H1 (cell line): ENCODE results near the gene AFF1. TPM values are rescaled to one million over a fixed set of nuclear protein-coding genes. Genes with fewer than 3 reads are reported as not detected.

Experiments used
- CTCF ChIA-PET: fragments of 300-600 bp; sonication (Branson Sonifier 250); formaldehyde crosslinking; loops from one replicate; lab custom pipeline; 2021; ENCODE audit not compliant: partially characterized antibody; lab: Charles Lee
- POLR2A ChIA-PET: fragments of 300-600 bp; sonication (Branson Sonifier 250); formaldehyde crosslinking; loops from one replicate; lab custom pipeline; 2021; ENCODE audit warnings: inconsistent platforms; ENCODE audit not compliant: partially characterized antibody; lab: Charles Lee
- DNase-seq, 2 experiments: peaks; one replicate each; pipeline versions ENCODE4 v3.0.0 to v3.0.0-alpha.2; 2010 to 2022; ENCODE audit warnings: low spot score in 2 of 2, low read depth in 1 of 2, mixed read lengths in 1 of 2
- FAIRE-seq: peaks from 2 replicates; lab custom pipeline; 2011; peaks lifted over from hg19 to GRCh38; lab: Jason Lieb, UNC
- H2AFZ ChIP-seq: 2 replicates; pipeline ENCODE4 v1.8.1; 2012; ENCODE audit warnings: low read length, inconsistent platforms
- H2AK5ac ChIP-seq: 2 replicates; pipeline ENCODE4 v1.6.1; 2013; ENCODE audit warnings: low read depth, low read length
- H2BK120ac ChIP-seq: replicated peaks from 2 replicates; pipeline ENCODE3; 2013; ENCODE audit warnings: low read depth, low read length, inconsistent platforms
- H2BK12ac ChIP-seq: 2 replicates; pipeline ENCODE4 v1.6.1; 2013; ENCODE audit warnings: low read depth, low read length
- H2BK15ac ChIP-seq: 2 replicates; pipeline ENCODE4 v1.6.1; 2013; ENCODE audit warnings: low read length
- H2BK20ac ChIP-seq: 2 replicates; pipeline ENCODE4 v1.6.1; 2013; ENCODE audit warnings: low read length
- H2BK5ac ChIP-seq: 2 replicates; pipeline ENCODE4 v1.6.1; 2013; ENCODE audit warnings: low read depth, low read length
- H3K14ac ChIP-seq: 2 replicates; pipeline ENCODE4 v1.6.1; 2013; ENCODE audit warnings: inconsistent platforms; ENCODE audit not compliant: insufficient read length
- H3K18ac ChIP-seq: 2 replicates; pipeline ENCODE4 v1.6.1; 2013; ENCODE audit warnings: low read length; ENCODE audit errors: extremely low read depth
- H3K23ac ChIP-seq: 2 replicates; pipeline ENCODE4 v1.6.1; 2013; ENCODE audit warnings: inconsistent platforms; ENCODE audit not compliant: insufficient read length
- H3K23me2 ChIP-seq: 2 replicates; pipeline ENCODE4 v1.6.1; 2013; ENCODE audit warnings: low read depth, low read length
- H3K27ac ChIP-seq: 2 replicates; pipeline ENCODE4 v1.6.1; 2011; ENCODE audit warnings: low read depth, low read length, inconsistent platforms
- H3K27me3 ChIP-seq, 4 experiments: replicated peaks in 1 of 4; 1 replicate in 1 of 4; 2 replicates in 3 of 4; pipeline versions ENCODE4 v1.6.1 to v1.8.1; 2011 to 2013; ENCODE audit warnings: low read length in 3 of 4, mild to moderate bottlenecking in 3 of 4, inconsistent platforms in 2 of 4, mixed read lengths in 2 of 4, moderate library complexity in 1 of 4; ENCODE audit not compliant: control insufficient read depth in 3 of 4, insufficient read depth in 3 of 4; ENCODE audit errors: extremely low read depth in 1 of 4
- H3K36me3 ChIP-seq, 4 experiments: 2 replicates each; pipeline versions ENCODE4 v1.6.1 to v1.8.1; 2011 to 2013; ENCODE audit warnings: mild to moderate bottlenecking in 4 of 4, low read length in 3 of 4, moderate library complexity in 2 of 4, control low read depth in 1 of 4, inconsistent platforms in 1 of 4; ENCODE audit not compliant: insufficient read depth in 4 of 4, control insufficient read depth in 2 of 4
- H3K4ac ChIP-seq: replicated peaks from 2 replicates; pipeline ENCODE3; 2013; ENCODE audit warnings: low read length, low read depth, mixed read lengths, inconsistent platforms; ENCODE audit not compliant: insufficient read length
- H3K4me1 ChIP-seq, 4 experiments: replicated peaks in 1 of 4; 1 replicate in 1 of 4; 2 replicates in 3 of 4; pipeline versions ENCODE4 v1.6.1 to v1.8.1; 2011 to 2013; ENCODE audit warnings: low read length in 3 of 4, inconsistent platforms in 2 of 4, mixed read lengths in 1 of 4; ENCODE audit not compliant: insufficient read depth in 4 of 4, control insufficient read depth in 3 of 4
- H3K4me2 ChIP-seq, 2 experiments: 2 replicates each; pipeline versions ENCODE4 v1.6.1 to v1.8.1; 2011 to 2013; ENCODE audit warnings: low read depth in 2 of 2, low read length in 2 of 2, control low read depth in 1 of 2, inconsistent platforms in 1 of 2, mild to moderate bottlenecking in 1 of 2; ENCODE audit not compliant: insufficient read depth in 1 of 2
- H3K4me3 ChIP-seq, 4 experiments: fragments of 200-600, 300-600 bp in 1 of 4; sonication (generic), shearing (Covaris generic), sonication (Bioruptor Twin) in 1 of 4; 2 replicates each; pipeline versions ENCODE4 v1.5.1 to v1.8.1; 2011 to 2016; ENCODE audit warnings: low read length in 4 of 4, low read depth in 3 of 4, control low read depth in 2 of 4, inconsistent platforms in 2 of 4, mild to moderate bottlenecking in 2 of 4, mixed read lengths in 1 of 4, moderate library complexity in 1 of 4; ENCODE audit not compliant: insufficient read depth in 2 of 4; ENCODE audit errors: extremely low read depth in 1 of 4
- H3K56ac ChIP-seq: replicated peaks from 2 replicates; pipeline ENCODE3; 2013; ENCODE audit warnings: low read depth, mild to moderate bottlenecking, mixed read lengths, low read length, inconsistent platforms; ENCODE audit not compliant: insufficient read length
- H3K79me1 ChIP-seq: 2 replicates; pipeline ENCODE4 v1.6.1; 2013; ENCODE audit warnings: low read depth, low read length, control low read depth
- H3K79me2 ChIP-seq, 2 experiments: 2 replicates each; pipeline versions ENCODE4 v1.6.1 to v1.8.1; 2012 to 2013; ENCODE audit warnings: low read length in 2 of 2, mild to moderate bottlenecking in 2 of 2, inconsistent platforms in 1 of 2; ENCODE audit not compliant: insufficient read depth in 2 of 2, control insufficient read depth in 1 of 2
- H3K9ac ChIP-seq, 4 experiments: replicated peaks in 1 of 4; 1 replicate in 1 of 4; 2 replicates in 3 of 4; pipeline versions ENCODE4 v1.6.1 to v1.8.1; 2011 to 2013; ENCODE audit warnings: low read depth in 3 of 4, low read length in 3 of 4, control low read depth in 2 of 4, mild to moderate bottlenecking in 2 of 4, moderate library complexity in 2 of 4, inconsistent platforms in 1 of 4; ENCODE audit errors: extremely low read depth in 1 of 4
- H3K9me3 ChIP-seq, 2 experiments: 2 replicates each; pipeline versions ENCODE4 v1.6.1 to v1.8.1; 2012 to 2013; ENCODE audit warnings: mild to moderate bottlenecking in 2 of 2, moderate library complexity in 2 of 2, control low read depth in 1 of 2, inconsistent platforms in 1 of 2, low read depth in 1 of 2, low read length in 1 of 2, mixed read lengths in 1 of 2; ENCODE audit not compliant: insufficient read depth in 2 of 2
- H4K20me1 ChIP-seq, 2 experiments: replicated peaks in 1 of 2; 2 replicates each; pipeline versions ENCODE3 to v1.8.1; 2011 to 2013; ENCODE audit warnings: inconsistent platforms in 2 of 2, low read length in 2 of 2, mild to moderate bottlenecking in 1 of 2; ENCODE audit not compliant: insufficient read depth in 2 of 2, control insufficient read depth in 1 of 2
- H4K5ac ChIP-seq: 2 replicates; pipeline ENCODE4 v1.6.1; 2013; ENCODE audit warnings: low read length, low read depth, mixed read lengths, inconsistent platforms; ENCODE audit not compliant: insufficient read length
- H4K8ac ChIP-seq: 2 replicates; pipeline ENCODE4 v1.8.0; 2013; ENCODE audit warnings: mild to moderate bottlenecking, moderate library complexity, low read length, inconsistent platforms; ENCODE audit not compliant: insufficient read depth; ENCODE audit errors: extremely low read depth
- H4K91ac ChIP-seq: replicated peaks from 2 replicates; pipeline ENCODE3; 2013; ENCODE audit warnings: low read length, mixed read lengths, inconsistent platforms; ENCODE audit not compliant: insufficient read length
- BRCA1 ChIP-seq: IDR thresholded peaks from 2 replicates; pipeline ENCODE4 v1.6.1; 2012; ENCODE audit warnings: low read depth, low read length, improper control_type of control experiment
- MAFK ChIP-seq: IDR thresholded peaks from 2 replicates; pipeline ENCODE4 v1.6.1; 2012; ENCODE audit warnings: low read depth, mild to moderate bottlenecking, improper control_type of control experiment, low read length
- MAX ChIP-seq: IDR thresholded peaks from 2 replicates; pipeline ENCODE4 v1.6.1; 2012; ENCODE audit warnings: inconsistent platforms
- NRF1 ChIP-seq: IDR thresholded peaks from 2 replicates; pipeline ENCODE4 v1.6.1; 2011; ENCODE audit warnings: mild to moderate bottlenecking, low read depth, low read length, improper control_type of control experiment
- POLR2AphosphoS5 ChIP-seq: IDR thresholded peaks from 2 replicates; pipeline ENCODE4 v1.6.1; 2011; ENCODE audit warnings: low read depth, low read length
- TAF1 ChIP-seq: IDR thresholded peaks from 2 replicates; pipeline ENCODE4 v1.6.1; 2011; ENCODE audit warnings: mild to moderate bottlenecking, low read depth, low read length
- TEAD4 ChIP-seq: IDR thresholded peaks from 2 replicates; pipeline ENCODE4 v1.6.1; 2012; ENCODE audit warnings: low read depth, low read length, inconsistent platforms, mixed read lengths
- WGBS, 2 experiments: shearing (Covaris generic) in 1 of 2; methylation state at CpG; one replicate each; pipeline versions ENCODE4 v1.1.6 to v1.1.7; 2013 to 2015; ENCODE audit warnings: low lambda C conversion rate in 2 of 2, mixed read lengths in 2 of 2, inconsistent platforms in 1 of 2, low coverage in 1 of 2, missing lambda C conversion rate in 1 of 2; ENCODE audit not compliant: insufficient replicate concordance in 2 of 2, insufficient coverage in 1 of 2, insufficient read length in 1 of 2; ENCODE audit errors: extremely low coverage in 1 of 2, missing lambda C conversion rate in 1 of 2; 5-methylcytosine and 5-hydroxymethylcytosine counted together
- polyA plus RNA-seq, 7 experiments: library from polyadenylated mRNA; depleted of rRNA in 3 of 7; stranded (reverse) in 5 of 7; unstranded in 2 of 7; fragments of >200 nt in 5 of 7; fragments of 200-250 nt in 2 of 7; gene quantifications; 1 replicate in 5 of 7; 2 replicates in 1 of 7; 4 replicates in 1 of 7; pipeline versions ENCODE4 v1.2.1 to v1.2.3, GENCODE V29; 2011 to 2013; ENCODE audit warnings: missing spikeins in 2 of 7, mixed read lengths in 2 of 7
- total RNA-seq: library from RNA; stranded (reverse); fragmentation: NEBNext Ultra II Directional; extraction: Animal tissue kit (Norgen Biotek cat#: 25700); gene quantifications from 2 replicates; pipeline ENCODE4 v1.2.1, GENCODE V29; 2021

AFF1 gene
- total and polyA plus RNA-seq, 2 of the 8 experiments (the other 6 are each of a cell fraction or from before 2014, with no cell fraction given) = 14.8 to 85.5 TPM

DNA sequence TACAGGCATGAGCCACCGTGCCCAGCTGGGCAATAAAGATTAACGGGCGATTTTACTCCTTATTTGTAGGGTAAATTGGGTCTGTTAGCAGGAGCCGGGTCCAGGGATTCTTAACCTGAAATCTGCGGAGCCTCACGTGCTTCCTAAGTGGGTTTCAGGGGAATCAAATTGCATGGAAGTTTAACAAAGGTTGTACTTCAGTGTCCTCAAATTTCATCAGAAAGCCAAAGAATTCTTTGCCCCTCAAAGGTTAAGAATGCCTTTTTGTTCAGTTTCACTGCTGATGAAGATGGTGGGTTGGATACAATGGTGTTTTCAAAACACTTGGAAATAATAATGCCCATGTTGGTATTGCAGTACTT, 67.9 kb downstream of the AFF1 start:
- Histone ChIP-seq H3K27me3 (no peaks in the 10 kb centered on the region), H2AK5ac (no peak overlapping the region), H3K36me3 (no peaks in the 10 kb centered on the region), H3K79me1 (no peaks in the 10 kb centered on the region; the same call in 1 of the 2 replicates), H3K27ac (no peak overlapping the region), H3K4me3 (no peak overlapping the region), H3K4ac (no peak overlapping the region), H3K23ac (no peak overlapping the region), H4K91ac (no peak overlapping the region), H3K56ac (no peak overlapping the region), H2BK120ac (no peak overlapping the region), H3K23me2 (peaks cover 11% of the 10 kb centered on the region), H4K20me1 (peaks cover 0 to 4% of the 10 kb centered on the region in 2 experiments), H3K4me2 (peak overlapping the region; percentile 7 to 24; a peak in 1 of 4 replicates), H3K9ac (no peak overlapping the region; a peak in 1 of 7 replicates), H3K79me2 (peaks cover 0 to 60% of the 10 kb centered on the region in 2 experiments; a peak in 2 of 4 replicates), H3K4me1 (peaks cover 1 to 22% (median 15%) of the 10 kb centered on the region in 4 experiments; a peak in 4 of 7 replicates), H2AFZ (no peak overlapping the region), H2BK5ac (peak overlapping the region; percentile 63; the same call in 1 of the 2 replicates), H2BK15ac (no peak overlapping the region), H2BK12ac (no peak overlapping the region), H3K14ac (no peak overlapping the region), H3K18ac (no peak overlapping the region), H2BK20ac (no peak overlapping the region), H3K9me3 (no peaks in the 10 kb centered on the region), H4K5ac (peak overlapping the region; percentile 59), H4K8ac (no peak overlapping the region)
- ChIA-PET CTCF (interaction anchor here (1.7 kb wide), 1 partner anchor 91 kb away, joined by 4 read pairs; no protein-coding TSS in a partner anchor), POLR2A (interaction anchor here (1.0 to 6.7 kb wide), 3 partner anchors 9 to 65 kb away, joined by 3 to 108 read pairs (median 6); partner anchors contain the start of gene AFF1)
- 64% methylated on average over 6 of the region's 6 CpGs; no CpG with 5 or more reads in 1 of the 2 experiments for WGBS, 2 experiments
- no peak for DNase-seq
- TF ChIP-seq TEAD4 = no peak
- TF ChIP-seq MAX = 0 out of 2 replicates have a peak, but pooled peaks have one; percentile 7
- TF ChIP-seq POLR2AphosphoS5 = no peak
- no peak for TF ChIP-seq BRCA1
- no peak for TF ChIP-seq TAF1
- no peak for TF ChIP-seq NRF1
- TF ChIP-seq MAFK = no peak
- FAIRE-seq = no peak
